Muscle of leg (tissue), 11 donors: ENCODE measurements around the gene IFIT1. TPM values are rescaled to one million over a fixed set of nuclear protein-coding genes. Genes with fewer than 3 reads are reported as not detected.
A peak's percentile ranks its signal among the peaks of the same experiment; 100 is the strongest.

Source experiments
- DNase-seq: peaks from one replicate; pipeline ENCODE4 v3.0.0; 2013
- H3K27ac ChIP-seq: one replicate; pipeline ENCODE4 v1.5.1; 2013; ENCODE audit warnings: mild to moderate bottlenecking, low read length, control low read depth
- H3K27me3 ChIP-seq: one replicate; pipeline ENCODE4 v1.6.1; 2013; ENCODE audit warnings: low read length; ENCODE audit not compliant: control insufficient read depth, insufficient read depth
- H3K36me3 ChIP-seq: one replicate; pipeline ENCODE4 v1.6.1; 2013; ENCODE audit warnings: low read length; ENCODE audit not compliant: control insufficient read depth, insufficient read depth
- H3K4me1 ChIP-seq: one replicate; pipeline ENCODE4 v1.6.1; 2013; ENCODE audit warnings: low read length; ENCODE audit not compliant: control insufficient read depth, insufficient read depth
- H3K4me3 ChIP-seq: one replicate; pipeline ENCODE4 v1.5.1; 2013; ENCODE audit warnings: low read length, control low read depth
- H3K9me3 ChIP-seq: replicated peaks from 2 replicates; pipeline ENCODE4 v1.6.1; 2013; ENCODE audit warnings: low read depth, low read length; ENCODE audit not compliant: control insufficient read depth
- WGBS: methylation state at CpG from one replicate; pipeline ENCODE4 v1.1.5; 2013; ENCODE audit warnings: missing lambda C conversion rate; ENCODE audit not compliant: insufficient coverage; 5-methylcytosine and 5-hydroxymethylcytosine counted together
- polyA plus RNA-seq, 8 donors: library from polyadenylated mRNA; unstranded; fragments of 120-200 nt; gene quantifications; one replicate each; pipeline versions ENCODE4 v1.2.1 to v1.2.3, GENCODE V29; 2013; ENCODE audit warnings: inconsistent platforms in 1 of 8, low replicate concordance in 1 of 8; ENCODE audit not compliant: insufficient read length in 8 of 8, insufficient read depth in 1 of 8
- total RNA-seq: library from RNA; stranded (reverse); fragments of 120-200 nt; gene quantifications from one replicate; pipeline ENCODE4 v1.2.4, GENCODE V29; 2013

Gene IFIT1
- total and polyA plus RNA-seq, 9 donors: 35.0 to 83.9 (median 58.4) TPM

GRCh38 chr10:89363729-89364442 is 28.5 kb upstream of the IFIT1 start:
- no peak for DNase-seq
- Histone ChIP-seq H3K9me3 (no peaks in the 10 kb centered on the region), H3K36me3 (no peaks in the 10 kb centered on the region), H3K4me1 (peaks cover 12% of the 10 kb centered on the region), H3K27me3 (no peaks in the 10 kb centered on the region), H3K27ac (no peak overlapping the region), H3K4me3 (no peak overlapping the region)
- whole genome bisulfite sequencing: no CpG with 5 or more reads among the region's 6 CpGs

- Histone ChIP-seq H3K4me1 (peaks cover 17% of the 10 kb centered on the region), H3K4me3 (no peak overlapping the region), H3K27ac (no peak overlapping the region), H3K9me3 (no peaks in the 10 kb centered on the region), H3K36me3 (no peaks in the 10 kb centered on the region), H3K27me3 (no peaks in the 10 kb centered on the region)
- DNase-seq: no peak
- no CpG with 5 or more reads among the region's 1 CpG for WGBS
Measured at GRCh38 chr10:89364531-89364930, 27.9 kb upstream of the IFIT1 start.

GRCh38 chr10:89367529-89367928 is 24.9 kb upstream of the IFIT1 start:
- H3K9me3 ChIP-seq: no peaks in the 10 kb centered on the region
- H3K36me3 ChIP-seq: no peaks in the 10 kb centered on the region
- H3K27me3 ChIP-seq: no peaks in the 10 kb centered on the region
- WGBS: no CpG with 5 or more reads among the region's 4 CpGs
- H3K27ac ChIP-seq: peak overlapping the region; percentile 62
- peaks cover 28% of the 10 kb centered on the region for H3K4me1 ChIP-seq
- H3K4me3 ChIP-seq: no peak overlapping the region
- DNase-seq: peak; percentile 64

GRCh38 chr10:89368129-89368528 is 24.3 kb upstream of the IFIT1 start:
- no peak for DNase-seq
- Histone ChIP-seq H3K36me3 (no peaks in the 10 kb centered on the region), H3K4me1 (peaks cover 28% of the 10 kb centered on the region), H3K9me3 (no peaks in the 10 kb centered on the region), H3K27ac (peak overlapping the region; percentile 62), H3K27me3 (no peaks in the 10 kb centered on the region), H3K4me3 (no peak overlapping the region)
- no CpG with 5 or more reads among the region's 1 CpG for WGBS

GRCh38 chr10:89369156-89370105 is 23.0 kb upstream of the IFIT1 start:
- H3K27ac ChIP-seq: peak overlapping the region; percentile 31
- H3K36me3 ChIP-seq: no peaks in the 10 kb centered on the region
- H3K4me1 ChIP-seq: peaks cover 39% of the 10 kb centered on the region
- no peaks in the 10 kb centered on the region for H3K9me3 ChIP-seq
- no peak overlapping the region for H3K4me3 ChIP-seq
- WGBS: 71% methylated on average over 1 of the region's 5 CpGs
- no peaks in the 10 kb centered on the region for H3K27me3 ChIP-seq
- peak; percentile 75 for DNase-seq

- Histone ChIP-seq H3K4me1 (peaks cover 47% of the 10 kb centered on the region), H3K36me3 (no peaks in the 10 kb centered on the region), H3K9me3 (no peaks in the 10 kb centered on the region), H3K27ac (no peak overlapping the region), H3K4me3 (no peak overlapping the region), H3K27me3 (no peaks in the 10 kb centered on the region)
- no peak for DNase-seq
Measured at GRCh38 chr10:89371079-89371478, 21.3 kb upstream of the IFIT1 start.

- Histone ChIP-seq H3K36me3 (no peaks in the 10 kb centered on the region), H3K27me3 (no peaks in the 10 kb centered on the region), H3K9me3 (no peaks in the 10 kb centered on the region), H3K4me3 (no peak overlapping the region), H3K4me1 (peaks cover 47% of the 10 kb centered on the region), H3K27ac (no peak overlapping the region)
- no peak for DNase-seq
- WGBS: 48% methylated on average over 3 of the region's 3 CpGs
Measured at GRCh38 chr10:89371987-89372386, 20.4 kb upstream of the IFIT1 start.

- no peak overlapping the region for H3K4me3 ChIP-seq
Measured at GRCh38 chr10:89373916-89374711, 18.3 kb upstream of the IFIT1 start.

GRCh38 chr10:89374713-89375141 is 17.7 kb upstream of the IFIT1 start:
- no peaks in the 10 kb centered on the region for H3K36me3 ChIP-seq
- no peak for DNase-seq
- peak overlapping the region; percentile 69 for H3K27ac ChIP-seq
- H3K27me3 ChIP-seq: no peaks in the 10 kb centered on the region
- no peak overlapping the region for H3K4me3 ChIP-seq
- H3K4me1 ChIP-seq: peaks cover 32% of the 10 kb centered on the region
- no peaks in the 10 kb centered on the region for H3K9me3 ChIP-seq

More at GRCh38 chr10:89373916-89374711, 18.3 kb upstream of the IFIT1 start:
- Histone ChIP-seq H3K9me3 (no peaks in the 10 kb centered on the region), H3K27ac (peak overlapping the region; percentile 69), H3K4me1 (peaks cover 35% of the 10 kb centered on the region), H3K27me3 (no peaks in the 10 kb centered on the region), H3K36me3 (no peaks in the 10 kb centered on the region)
- WGBS: no CpG with 5 or more reads among the region's 3 CpGs
- DNase-seq: peak; percentile 97
